ENCODE results near the gene PRCD.
"Not testable (repeated sequence)": the region's sequence is repeated elsewhere in the genome, so short reads cannot be mapped to it uniquely, and the experiment has no call there.

The PRCD gene

DNA sequence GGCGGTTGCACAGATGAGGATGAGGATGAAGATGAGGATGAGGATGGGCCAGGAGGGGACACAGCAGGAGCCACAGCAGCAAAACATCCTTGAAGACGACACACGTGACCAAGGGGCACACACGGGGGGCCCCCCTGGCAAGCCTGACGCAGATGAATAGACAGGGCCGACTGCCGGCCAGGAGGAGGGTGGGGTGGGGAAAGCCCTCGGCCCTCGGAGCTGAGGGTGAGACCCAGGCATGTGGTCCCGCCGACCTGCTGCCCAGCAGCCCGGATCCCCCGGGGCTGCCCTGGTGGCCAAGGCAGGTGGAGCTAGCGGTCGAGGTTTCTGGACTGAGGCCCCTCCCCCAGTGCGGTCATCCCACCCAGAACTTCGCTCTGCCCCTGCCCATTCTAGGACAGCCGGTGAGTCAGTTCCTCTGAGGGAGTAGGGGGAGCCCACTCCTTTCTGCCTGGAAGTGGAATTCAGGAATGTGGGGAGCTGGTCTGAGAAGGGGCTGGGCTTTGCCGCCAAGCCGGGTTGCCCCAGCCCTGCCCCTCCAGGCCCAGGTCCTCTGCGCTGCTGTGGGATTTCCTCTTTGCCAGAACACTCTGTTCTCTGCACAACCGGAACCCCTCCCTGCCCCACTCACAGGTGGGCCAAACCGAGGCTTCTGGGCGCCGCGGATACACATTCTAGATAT lies 12.3 kb upstream of the PRCD start:
- peak; percentile 75 for DNase-seq (ENCODE audit: low spot score)

DNA sequence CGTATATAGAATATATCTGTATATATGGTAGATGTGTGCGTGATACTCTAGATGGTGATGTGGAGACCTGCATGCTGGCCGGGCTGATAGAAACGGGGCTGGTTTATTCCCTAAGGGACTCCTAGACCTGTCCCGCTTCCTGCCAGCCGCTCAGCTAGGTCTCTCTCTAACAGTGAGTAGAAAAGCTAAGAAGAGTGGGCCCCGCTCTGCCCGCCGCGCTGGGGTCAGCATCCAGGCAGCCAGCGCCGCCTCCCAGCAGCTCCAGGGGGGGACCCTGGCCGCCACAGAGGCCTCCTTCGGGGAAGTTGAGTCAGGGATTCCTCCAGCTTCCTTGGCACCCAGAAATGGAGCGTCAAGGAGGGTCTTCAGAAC lies 11.7 kb upstream of the PRCD start:
- no peak for DNase-seq (ENCODE audit: low spot score)

DNA sequence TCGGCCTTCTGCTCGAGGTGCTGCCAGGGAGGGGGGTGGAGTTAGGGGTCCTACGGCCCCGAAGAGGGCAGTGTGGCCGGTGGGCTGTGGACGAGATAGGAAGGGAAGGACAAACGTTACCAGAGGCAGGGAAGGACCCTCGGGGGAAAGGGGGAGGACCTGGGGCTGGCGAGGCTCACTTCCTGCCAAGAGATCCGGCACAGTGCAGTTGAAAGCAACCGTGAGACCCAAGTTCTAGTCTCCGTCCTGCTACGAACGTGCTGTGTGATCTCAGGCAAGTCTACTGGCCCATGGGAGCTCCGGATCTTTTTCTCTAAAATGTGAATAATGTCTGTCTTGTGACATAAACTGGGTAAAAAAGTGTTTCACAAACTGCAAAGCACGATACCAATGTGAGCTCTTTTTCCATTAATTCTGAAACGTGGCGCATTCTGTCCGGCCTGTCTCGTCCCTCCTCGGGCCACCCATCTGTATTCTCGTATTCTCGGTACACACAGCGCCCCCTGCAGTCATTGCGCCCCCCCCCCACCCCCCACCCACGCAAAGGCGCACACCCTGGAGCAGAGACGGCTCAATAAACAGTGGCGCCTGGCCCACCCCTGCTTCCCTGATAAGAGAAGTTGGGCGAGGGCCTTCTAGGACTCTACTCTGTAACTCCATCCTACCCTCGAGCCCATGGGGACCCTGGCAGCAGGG lies 11.2 kb upstream of the PRCD start:
- DNase-seq (ENCODE audit: low spot score) = no peak

DNA sequence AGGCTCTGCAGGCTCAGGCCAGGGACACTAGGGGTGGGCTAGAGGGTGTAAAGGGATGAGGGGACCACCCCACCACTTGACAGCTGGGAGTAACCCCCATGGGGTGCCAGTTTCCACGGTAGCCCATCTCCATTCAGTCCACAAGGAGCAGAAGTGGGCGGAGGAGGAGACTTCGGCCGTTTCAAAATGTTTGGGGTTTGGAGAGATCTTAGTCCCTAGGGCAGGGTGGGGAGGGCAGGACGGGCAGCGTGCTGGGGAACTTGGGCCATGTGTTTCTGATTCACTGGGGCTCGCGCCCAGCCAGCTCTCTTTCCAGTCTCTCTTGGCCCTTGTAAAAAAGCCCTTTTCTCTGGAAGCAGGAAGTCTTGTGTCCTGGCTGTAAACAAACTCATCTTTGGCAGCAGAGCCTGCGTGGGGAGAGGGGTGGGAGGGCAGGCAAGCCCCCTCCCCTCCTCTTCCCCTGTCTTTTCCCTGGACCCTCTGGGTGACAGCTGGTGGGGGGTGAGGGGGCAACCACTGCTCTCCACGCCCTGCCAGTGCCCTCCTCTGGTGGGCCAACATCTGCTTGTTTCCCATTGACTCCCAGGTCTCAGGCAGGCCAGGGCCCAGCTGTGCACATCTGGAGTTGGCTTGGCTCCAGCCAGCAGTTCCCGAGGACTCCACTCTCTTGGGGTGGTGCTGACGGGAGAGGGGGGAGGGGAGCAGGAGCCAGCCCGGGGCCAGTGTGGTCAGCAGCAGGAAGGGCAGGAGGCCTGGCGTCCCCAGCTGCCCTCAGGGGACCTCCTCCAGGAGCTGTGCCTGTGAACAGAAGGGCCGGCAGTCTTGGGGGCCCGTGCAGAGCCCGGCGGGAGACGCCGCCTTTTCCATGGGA lies 10.4 kb upstream of the PRCD start:
- DNase-seq (ENCODE audit: low spot score) = peak; percentile 79

DNA sequence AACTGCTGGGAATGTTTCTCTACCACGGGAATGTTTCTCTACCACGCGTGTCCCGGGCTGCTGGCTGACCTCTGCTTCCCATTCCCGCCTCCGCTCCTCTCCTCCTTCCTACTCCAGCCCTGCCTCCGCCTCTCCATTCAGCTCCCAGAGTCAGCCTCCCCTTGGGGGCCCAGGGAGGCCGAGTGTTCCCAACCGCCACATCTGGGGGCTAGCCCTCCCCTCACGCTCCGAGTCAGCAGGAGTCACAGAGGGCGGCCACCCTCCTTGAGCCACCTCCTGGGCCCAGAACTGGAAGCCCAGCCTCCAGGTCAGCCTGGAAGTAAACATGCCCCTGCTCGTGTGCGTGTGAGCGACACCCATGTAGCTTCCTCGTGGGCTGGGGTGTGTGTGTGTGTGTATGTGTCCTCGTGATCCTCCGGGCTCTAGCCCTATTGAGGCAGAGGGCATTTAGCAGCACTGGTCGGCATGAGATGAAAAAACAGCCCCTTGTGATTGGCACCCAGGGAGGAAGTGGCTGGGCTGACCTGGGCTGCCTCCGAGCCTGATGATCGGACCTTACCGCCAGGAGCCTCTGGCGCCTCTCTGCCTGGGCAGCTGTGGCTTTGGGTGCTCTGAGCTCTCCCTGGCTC lies 9.6 kb upstream of the PRCD start:
- DNase-seq (ENCODE audit: low spot score) = peak; percentile 66

DNA sequence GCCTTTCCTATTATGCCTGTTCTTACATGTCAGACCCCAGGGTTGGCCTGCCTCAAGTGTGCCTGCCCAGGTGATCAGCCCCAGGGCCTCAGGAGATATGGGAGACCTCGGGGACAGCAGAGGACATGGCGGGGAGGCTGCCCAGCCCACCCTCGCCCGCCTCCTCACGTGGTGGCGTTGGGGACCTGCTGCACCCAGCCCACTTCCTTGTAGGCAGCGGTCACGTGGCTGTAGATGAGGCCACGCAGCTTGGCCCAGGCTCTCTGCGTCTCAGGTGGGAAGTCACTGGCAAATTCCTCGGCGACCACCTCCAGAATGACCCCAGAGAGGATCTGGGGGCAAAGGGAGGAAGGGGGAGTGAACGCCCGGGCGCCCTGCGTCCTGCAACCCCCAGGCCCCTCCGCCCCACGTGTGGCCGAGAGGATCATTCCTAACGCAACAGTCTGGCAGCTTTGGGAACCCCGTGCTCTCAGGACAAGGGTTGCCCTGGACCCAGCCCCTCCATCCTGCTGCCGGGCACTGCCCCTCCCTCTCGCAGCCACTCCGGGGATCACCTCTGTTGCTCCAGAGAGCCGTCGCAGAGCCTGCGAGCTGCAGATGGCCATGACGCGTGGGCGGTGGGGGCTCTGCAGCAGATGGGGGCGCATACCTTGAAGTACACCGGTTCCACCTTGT lies 8.9 kb upstream of the PRCD start:
- no peak for DNase-seq (ENCODE audit: low spot score)

DNA sequence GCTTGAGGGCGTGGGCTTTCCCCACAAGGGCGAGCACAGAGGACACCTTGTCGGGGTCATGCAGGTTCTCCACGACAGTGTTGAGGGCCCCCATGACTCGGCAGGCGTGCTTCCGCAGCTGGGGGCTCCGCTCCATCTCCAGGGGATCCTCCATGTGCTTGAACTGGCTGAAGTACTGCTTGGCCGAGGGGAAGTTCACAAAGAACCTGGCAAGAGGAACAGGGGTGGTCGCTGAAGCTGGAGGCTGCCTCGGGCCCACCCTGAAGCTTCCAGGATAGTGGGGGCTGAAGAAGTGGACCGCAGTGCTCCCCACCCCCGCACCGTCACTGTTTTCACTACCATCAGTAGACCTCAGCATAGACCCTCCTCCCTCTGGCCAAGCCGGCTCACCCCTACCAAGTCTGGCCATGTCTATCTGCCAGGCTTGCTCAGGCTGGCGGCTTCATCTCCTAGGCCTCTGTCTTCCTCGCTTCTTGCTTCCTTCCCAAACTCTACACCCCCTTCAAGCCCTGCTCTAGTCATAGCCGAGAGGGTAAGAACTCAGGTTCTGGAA lies 8.3 kb upstream of the PRCD start:
- DNase-seq (ENCODE audit: low spot score) = no peak

DNA sequence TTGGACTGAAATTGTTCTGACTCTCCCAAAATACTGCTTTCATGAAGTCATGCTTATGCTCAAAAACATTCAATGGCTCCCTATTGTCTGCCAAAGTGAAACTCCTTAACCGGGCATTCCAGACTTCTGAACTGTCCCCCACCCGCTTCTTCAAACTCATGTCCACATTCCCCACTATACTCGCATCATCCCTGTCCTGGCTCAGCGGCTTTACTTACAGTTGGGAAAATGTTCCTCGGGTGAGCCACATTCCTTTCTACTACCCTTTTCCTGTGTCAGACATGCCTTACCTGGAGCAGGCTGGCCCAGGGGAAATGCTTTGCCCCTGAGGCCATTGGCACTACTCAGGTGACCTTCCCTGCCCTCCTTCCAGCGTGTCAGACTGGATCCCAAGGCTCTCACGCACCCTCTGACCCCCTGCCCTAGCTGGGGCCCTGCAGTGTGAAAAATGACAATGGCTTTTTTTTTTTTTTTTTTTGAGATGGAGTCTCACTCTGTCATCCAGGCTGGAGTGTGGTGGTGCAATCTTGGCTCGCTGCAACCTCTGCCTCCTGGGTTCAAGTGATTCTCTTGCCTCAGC lies 7.7 kb upstream of the PRCD start:
- DNase-seq (ENCODE audit: low spot score) = no peak

DNA sequence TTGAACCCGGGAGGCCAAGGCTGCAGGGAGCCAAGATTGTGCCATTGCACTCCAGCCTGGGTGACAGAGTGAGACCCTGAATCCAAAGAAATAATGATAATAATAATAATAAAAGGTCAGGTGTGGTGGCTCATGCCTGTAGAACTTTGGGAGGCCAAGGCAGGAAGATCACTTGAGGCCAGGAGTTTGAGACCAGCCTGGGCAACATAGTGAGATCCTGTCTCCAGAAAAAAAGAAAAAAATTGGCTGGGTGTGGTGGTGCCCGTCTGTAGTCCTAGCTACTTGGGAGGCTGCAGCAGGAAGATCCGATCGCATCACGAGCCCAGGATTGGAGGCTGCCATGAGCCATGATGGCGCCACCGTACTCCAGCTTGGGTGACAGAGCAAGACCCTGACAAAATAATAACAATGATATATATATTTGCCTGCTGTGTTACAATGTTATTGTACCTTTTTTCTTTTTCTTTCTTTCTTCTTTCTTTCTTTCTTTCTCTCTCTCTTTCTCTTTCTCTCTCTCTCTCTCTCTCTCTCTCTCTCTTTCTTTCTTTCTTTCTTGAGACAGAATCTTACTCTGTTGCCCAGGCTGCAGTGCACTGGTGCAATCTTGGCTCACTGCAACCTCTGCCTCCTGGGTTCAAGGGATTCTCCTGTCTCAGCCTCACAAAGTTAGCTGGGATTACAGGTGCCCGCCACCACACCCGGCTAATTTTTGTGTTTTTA lies 6.0 kb upstream of the PRCD start:
- DNase-seq (ENCODE audit: low spot score) = not testable (repeated sequence)

DNA sequence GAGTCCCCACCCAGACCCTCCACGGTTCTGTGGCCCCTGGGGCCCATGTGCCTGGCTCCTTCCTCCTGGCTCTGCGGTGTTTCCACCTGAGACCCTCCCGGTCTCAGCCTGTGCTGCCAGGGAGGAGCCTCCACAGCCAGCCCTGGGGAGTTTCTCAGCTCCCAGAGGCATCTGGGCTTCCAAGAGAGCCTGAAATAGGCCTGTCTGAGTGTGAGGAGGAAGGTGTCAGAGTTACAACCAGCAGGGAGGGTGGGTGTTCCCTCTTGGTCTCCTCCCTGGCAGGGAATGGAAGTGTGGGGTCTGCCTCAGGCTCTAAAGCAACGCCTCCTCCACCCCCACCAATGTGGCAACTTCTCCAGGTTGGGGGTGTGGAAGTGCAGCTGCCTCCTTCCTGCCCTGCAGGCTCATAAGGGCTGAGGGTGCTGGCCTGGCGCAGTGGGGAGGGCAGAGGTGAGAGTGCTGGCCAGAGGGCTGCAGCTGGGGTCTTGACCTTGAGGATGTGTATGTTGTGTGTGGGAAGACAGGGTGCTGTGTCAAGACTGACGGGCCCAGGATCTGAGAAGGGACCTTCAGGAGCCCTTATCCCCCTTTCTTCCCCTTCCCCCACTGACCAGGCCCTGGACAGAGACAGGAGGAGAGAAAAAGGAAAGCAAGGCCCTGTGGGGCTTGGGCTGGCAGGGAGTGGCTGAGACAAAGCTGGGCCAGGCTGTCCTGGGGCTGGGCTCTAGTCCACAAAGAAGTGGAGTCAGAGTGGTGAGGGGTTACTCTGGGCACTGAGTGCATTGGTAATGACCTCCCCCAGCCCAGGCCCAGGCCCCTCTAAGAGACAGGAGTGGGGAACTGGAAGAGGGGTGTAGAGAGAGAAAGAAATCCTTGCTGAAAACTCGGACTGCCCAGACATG lies 4.8 kb upstream of the PRCD start:
- DNase-seq (ENCODE audit: low spot score) = no peak

DNA sequence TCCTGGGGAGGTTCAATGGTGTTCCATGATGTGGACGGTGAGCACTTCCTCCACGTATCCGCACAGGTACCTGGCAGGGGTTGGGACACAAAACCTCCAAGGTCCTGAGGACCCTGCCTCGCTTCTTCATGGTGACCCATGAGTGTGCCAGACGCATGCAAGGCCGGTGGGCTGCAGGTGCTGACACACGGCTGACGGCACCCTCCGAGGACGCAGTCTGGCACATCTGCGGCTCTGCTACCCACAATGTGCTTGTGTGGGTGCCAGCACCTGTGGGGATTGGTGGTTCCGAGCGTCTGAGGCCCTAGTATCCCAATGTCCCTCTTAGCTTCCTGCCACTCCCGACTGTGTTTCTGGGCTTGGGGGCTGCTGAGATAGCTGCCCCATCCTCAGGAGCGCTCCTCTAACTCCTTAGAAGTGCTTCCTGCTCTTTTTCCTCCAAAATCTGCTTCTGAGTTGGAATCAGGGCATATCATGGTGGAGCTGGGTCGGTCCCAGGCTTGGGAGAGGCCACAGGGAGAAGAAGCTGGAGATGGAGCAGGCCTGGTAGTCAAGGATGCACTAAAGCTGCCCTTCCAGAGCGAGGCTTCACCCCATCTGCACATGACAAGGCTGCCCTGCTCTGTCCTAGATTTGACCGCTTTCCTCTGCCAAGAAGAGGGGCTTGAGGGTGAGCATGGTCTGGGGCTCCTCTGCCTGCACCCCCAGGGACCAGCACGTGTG lies 3.9 kb upstream of the PRCD start:
- no peak for DNase-seq (ENCODE audit: low spot score)

DNA sequence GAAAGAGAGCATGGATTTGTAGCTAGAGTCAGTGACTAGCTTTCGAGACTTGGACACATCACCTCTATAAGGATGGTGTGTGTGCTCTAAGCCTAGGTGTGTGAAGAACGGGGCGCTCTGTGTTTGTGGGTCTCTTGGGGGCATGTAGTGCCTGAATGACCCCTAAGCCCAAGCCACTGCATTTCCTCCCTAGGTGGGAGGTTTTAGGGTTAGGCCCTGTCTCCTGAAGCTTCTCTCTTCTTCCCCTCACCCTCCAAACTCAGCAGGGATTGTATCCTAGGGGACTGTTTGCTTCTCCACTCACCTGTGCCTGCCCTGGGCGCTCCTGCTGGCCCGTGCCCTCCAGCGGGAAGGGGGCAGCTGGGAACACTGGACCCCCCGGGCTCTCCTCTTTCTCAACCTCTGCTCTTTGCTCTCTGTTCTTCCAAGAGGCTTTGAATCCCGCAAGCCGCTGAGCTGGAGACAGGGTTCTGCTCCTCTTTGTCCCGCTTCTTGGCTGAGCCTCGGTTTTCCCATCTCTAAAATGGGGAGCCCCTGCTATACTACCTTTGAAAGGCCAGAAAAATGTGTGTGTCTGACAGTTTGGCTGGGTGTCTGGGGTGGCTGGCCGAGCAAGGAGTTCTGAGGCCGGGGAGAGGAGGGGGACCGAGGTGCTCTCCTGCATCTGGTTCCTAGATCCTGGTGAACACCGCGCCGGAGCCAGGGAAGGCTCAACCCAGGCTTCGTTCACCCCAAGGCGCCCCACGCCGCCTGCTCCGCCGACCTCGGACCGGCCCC lies 3.1 kb upstream of the PRCD start:
- DNase-seq (ENCODE audit: low spot score) = no peak

DNA sequence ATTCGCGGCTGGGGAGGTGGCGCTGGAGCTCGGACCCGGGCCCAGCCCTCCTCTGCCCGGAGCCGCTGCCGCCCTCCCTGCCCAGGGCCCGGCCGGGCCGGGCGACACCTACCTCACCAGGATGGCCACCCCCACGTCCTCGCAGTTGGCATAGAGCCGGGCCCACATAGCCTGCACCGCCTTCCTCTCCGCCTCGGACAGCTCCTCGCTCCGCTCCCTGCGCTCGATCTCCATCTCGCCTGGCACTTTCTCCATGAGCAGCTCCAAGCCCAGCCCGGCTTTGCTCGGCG lies 2.6 kb upstream of the PRCD start:
- DNase-seq (ENCODE audit: low spot score) = peak; percentile 81

DNA sequence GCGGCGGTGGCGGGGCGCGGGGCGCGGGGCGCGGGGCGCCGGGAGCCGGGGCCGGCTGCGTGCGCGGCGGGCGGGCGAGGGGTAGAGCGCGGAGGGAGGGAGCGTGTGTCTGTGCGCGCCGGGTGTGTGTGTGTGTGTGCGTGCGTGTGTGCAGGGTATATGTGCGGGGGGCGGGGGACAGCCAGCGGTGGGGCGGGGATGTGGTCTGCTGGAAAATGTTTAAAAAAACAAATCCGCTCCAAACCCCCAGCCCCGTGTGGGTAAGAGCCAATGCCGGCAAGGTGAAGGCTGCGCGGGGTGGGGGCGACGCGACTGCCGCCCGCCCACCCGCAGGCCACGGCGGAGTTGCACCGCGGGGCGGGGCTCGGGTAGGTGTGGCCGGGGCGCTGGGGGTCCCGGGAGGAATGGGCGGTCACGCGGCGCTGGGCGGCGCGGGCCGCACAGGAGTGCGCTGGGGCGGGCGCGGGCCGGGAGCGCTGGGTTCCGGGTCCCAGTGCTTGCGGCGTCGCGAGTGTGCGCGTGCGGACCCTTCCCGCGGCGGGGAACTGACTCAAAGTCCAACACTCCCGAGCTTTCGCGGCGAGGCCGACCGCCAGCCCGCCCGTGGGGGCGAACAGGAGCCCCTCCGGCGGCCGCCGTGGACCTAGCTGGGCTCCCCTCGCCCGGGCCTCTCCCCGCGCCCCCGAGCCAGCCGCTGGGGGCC lies 2.1 kb upstream of the PRCD start, which contains the start of gene CYGB:
TSS of gene CYGB (minus strand) at position 132 of the 703 bp plus-strand sequence. CDS start 167 bp downstream, outside the sequence.
- DNase-seq (ENCODE audit: low spot score) = peak; percentile 62

DNA sequence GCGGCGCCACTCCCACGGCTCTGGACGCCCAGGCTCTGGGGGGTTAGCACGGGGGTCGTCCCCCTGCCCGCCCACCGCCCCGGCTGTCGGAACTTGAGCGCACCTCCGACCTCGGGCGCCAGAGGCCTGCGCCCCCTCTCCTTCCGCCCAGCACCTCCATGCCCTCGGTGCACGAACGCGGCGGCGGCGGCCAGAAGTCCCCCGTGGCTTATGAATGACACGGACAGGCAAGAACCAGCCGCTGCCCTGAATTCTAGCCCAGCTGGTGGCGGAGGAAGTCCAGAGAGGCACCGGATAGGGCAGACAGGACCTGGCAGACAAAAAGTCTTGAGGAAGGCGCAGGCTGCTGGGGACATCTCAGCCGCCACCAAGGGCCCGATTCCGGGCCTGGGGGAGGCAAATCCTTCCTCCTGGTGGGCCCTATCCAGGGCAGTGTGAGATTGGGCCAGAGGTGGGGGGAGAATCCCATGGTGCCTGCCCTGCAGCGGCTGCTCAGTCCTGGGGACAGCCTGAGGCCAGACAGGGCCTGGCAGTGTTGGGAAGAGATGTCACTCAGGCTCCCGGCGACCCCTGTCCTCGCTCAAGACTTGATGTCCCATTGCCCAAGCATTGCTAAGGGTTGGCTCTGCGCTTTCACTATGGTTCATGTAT lies 1.4 kb upstream of the PRCD start:
- peak; percentile 68 for DNase-seq (ENCODE audit: low spot score)

DNA sequence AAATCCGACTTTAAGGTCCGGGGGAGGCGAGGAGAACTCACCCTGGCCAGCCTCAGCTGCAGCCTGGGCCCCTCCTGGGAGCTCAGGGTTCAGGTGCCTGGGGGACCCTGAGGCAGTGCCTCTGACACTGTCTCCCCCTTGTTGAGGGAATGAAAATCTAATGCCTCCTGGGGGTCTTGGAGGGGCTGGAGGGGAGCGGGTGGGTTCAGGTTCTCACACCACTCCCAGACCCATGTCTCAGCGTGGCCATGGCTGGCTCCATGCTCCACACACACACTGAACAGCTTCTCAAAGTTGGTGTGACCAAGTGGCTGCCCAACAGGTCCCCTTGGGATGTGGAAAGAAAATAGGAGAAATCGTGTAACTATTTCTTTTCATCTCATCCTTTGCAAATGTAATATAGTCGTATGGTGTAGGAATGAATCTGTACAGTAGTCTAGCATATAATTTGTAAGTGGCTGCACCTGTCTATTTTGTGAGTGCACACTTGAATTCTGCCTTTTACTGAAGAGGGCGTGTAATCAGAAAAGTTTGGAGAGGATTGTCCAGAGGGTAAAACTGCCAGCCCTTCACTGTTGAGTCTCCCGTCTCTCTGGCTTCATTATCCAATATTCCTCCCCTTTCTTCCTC lies 788 bp upstream of the PRCD start:
- DNase-seq (ENCODE audit: low spot score) = peak; percentile 1
